Gastroesophageal sphincter (tissue), 4 donors: ENCODE measurements around the gene IFT81. TPM values are rescaled to one million over a fixed set of nuclear protein-coding genes. Genes with fewer than 3 reads are reported as not detected.
A peak's percentile ranks its signal among the peaks of the same experiment; 100 is the strongest.

Source experiments
- ATAC-seq: fragments of 150-250 bp; one replicate; pipeline ENCODE4 v1.9.1; 2016; ENCODE audit warnings: mild to moderate bottlenecking, moderate library complexity
- H3K27ac ChIP-seq, 4 donors: fragments of 200-600 bp; sonication (generic) in 3 of 4; 1 replicate in 3 of 4; 2 replicates in 1 of 4; pipeline ENCODE4 v1.5.1; 2016 to 2019
- H3K27me3 ChIP-seq: fragments of 200-600 bp; sonication (generic); one replicate; pipeline ENCODE4 v1.5.1; 2019
- H3K36me3 ChIP-seq, 2 donors: fragments of 200-600 bp; sonication (generic); one replicate each; pipeline ENCODE4 v1.5.1; 2019; ENCODE audit warnings: control low read depth in 1 of 2
- H3K4me1 ChIP-seq, 3 donors: fragments of 200-600 bp; sonication (generic); 1 replicate in 2 of 3; 2 replicates in 1 of 3; pipeline ENCODE4 v1.5.1; 2016 to 2019; ENCODE audit warnings: control low read depth in 2 of 3
- H3K4me3 ChIP-seq, 2 donors: fragments of 200-600 bp; sonication (generic); one replicate each; pipeline ENCODE4 v1.5.1; 2019; ENCODE audit warnings: mild to moderate bottlenecking in 1 of 2, moderate library complexity in 1 of 2
- H3K9me3 ChIP-seq, 3 donors: fragments of 200-600 bp; sonication (generic); one replicate each; pipeline ENCODE4 v1.5.1; 2017 to 2019; ENCODE audit warnings: control low read depth in 2 of 3
- CTCF ChIP-seq, 4 experiments: fragments of 200-600 bp in 2 of 4; fragments of 450-650 bp in 2 of 4; sonication (generic) in 1 of 4; IDR thresholded peaks; one replicate each; pipeline ENCODE4 v1.5.1; 2017 to 2019; ENCODE audit warnings: antibody characterized with exemption in 4 of 4, mild to moderate bottlenecking in 2 of 4, moderate library complexity in 2 of 4
- EP300 ChIP-seq: sonication (generic); formaldehyde crosslinking; IDR thresholded peaks from one replicate; pipeline ENCODE4 v1.6.1; 2017; ENCODE audit warnings: antibody characterized with exemption, mild to moderate bottlenecking
- POLR2A ChIP-seq, 2 donors: fragments of 450-650 bp; IDR thresholded peaks; one replicate each; pipeline ENCODE4 v1.6.1; 2017; ENCODE audit warnings: antibody characterized with exemption in 2 of 2, mild to moderate bottlenecking in 2 of 2, moderate library complexity in 1 of 2
- POLR2AphosphoS5 ChIP-seq: sonication (generic); formaldehyde crosslinking; IDR thresholded peaks from one replicate; pipeline ENCODE4 v1.6.1; 2017; ENCODE audit warnings: antibody characterized with exemption
- WGBS, 2 donors: methylation state at CpG; one replicate each; pipeline ENCODE4 v1.1.5; 2018; ENCODE audit warnings: low coverage in 1 of 2; 5-methylcytosine and 5-hydroxymethylcytosine counted together
- total RNA-seq, 4 donors: library from RNA; depleted of rRNA; stranded (reverse); fragments of >200 nt; gene quantifications; one replicate each; pipeline ENCODE4 v1.1.0, GENCODE V29; 2016

The IFT81 gene
- total RNA-seq, 4 donors from 2014 or later: 16.0 to 40.0 (median 20.7) TPM

GRCh38 chr12:110244372-110244771 is 120.2 kb downstream of the IFT81 start:
- Histone ChIP-seq H3K9me3 (no peaks in the 10 kb centered on the region), H3K4me3 (no peak overlapping the region), H3K27me3 (no peaks in the 10 kb centered on the region), H3K4me1 (peaks cover 0 to 33% (median 18%) of the 10 kb centered on the region in 3 donors), H3K27ac (no peak overlapping the region), H3K36me3 (peaks cover 0 to 20% of the 10 kb centered on the region in 2 donors)
- 93 to 95% methylated on average over 3 to 11 of the region's 12 CpGs for WGBS, 2 donors
- ATAC-seq: no peak
- TF ChIP-seq EP300: no peak
- no peak for TF ChIP-seq POLR2AphosphoS5
- no peak for TF ChIP-seq POLR2A (IDR thresholded peaks at IDR 0.05)
- no peak for TF ChIP-seq CTCF (IDR thresholded peaks at IDR 0.05)

GRCh38 chr12:110244829-110245228 is 120.7 kb downstream of the IFT81 start:
- Histone ChIP-seq H3K9me3 (no peaks in the 10 kb centered on the region), H3K36me3 (peaks cover 0 to 20% of the 10 kb centered on the region in 2 donors), H3K4me1 (peaks cover 0 to 38% (median 23%) of the 10 kb centered on the region in 3 donors), H3K27me3 (no peaks in the 10 kb centered on the region), H3K4me3 (no peak overlapping the region), H3K27ac (no peak overlapping the region)
- no peak for ATAC-seq
- no peak for TF ChIP-seq EP300
- no peak for TF ChIP-seq CTCF (IDR thresholded peaks at IDR 0.05)
- TF ChIP-seq POLR2A (IDR thresholded peaks at IDR 0.05): no peak
- no peak for TF ChIP-seq POLR2AphosphoS5
- 78 to 100% methylated on average over 1 to 6 of the region's 8 CpGs for WGBS, 2 donors

- H3K36me3 ChIP-seq: peaks cover 0 to 20% of the 10 kb centered on the region in 2 donors
- H3K27me3 ChIP-seq: no peaks in the 10 kb centered on the region
- TF ChIP-seq EP300 (no peak), CTCF (IDR thresholded peaks at IDR 0.05) (peak in 1 of 4 experiments; percentile 11), POLR2A (IDR thresholded peaks at IDR 0.05) (no peak), POLR2AphosphoS5 (no peak)
- no peak overlapping the region for H3K4me3 ChIP-seq
- WGBS, 2 donors: 71 to 79% methylated on average over 3 of the region's 3 CpGs
- ATAC-seq: no peak
- H3K27ac ChIP-seq: peak overlapping the region in 3 of 4 donors; percentile 84 to 88 (median 85)
- peaks cover 0 to 43% (median 24%) of the 10 kb centered on the region in 3 donors for H3K4me1 ChIP-seq
- no peaks in the 10 kb centered on the region for H3K9me3 ChIP-seq
Observed at GRCh38 chr12:110245369-110245772, 121.2 kb downstream of the IFT81 start.

- H3K9me3 ChIP-seq: no peaks in the 10 kb centered on the region
- H3K27ac ChIP-seq: peak overlapping the region; percentile 45 to 88 (median 84)
- peaks cover 0 to 47% (median 24%) of the 10 kb centered on the region in 3 donors for H3K4me1 ChIP-seq
- WGBS, 2 donors: 45 to 56% methylated on average over 3 to 4 of the region's 4 CpGs
- TF ChIP-seq CTCF (IDR thresholded peaks at IDR 0.05): no peak
- no peak for TF ChIP-seq POLR2AphosphoS5
- TF ChIP-seq EP300: no peak
- TF ChIP-seq POLR2A (IDR thresholded peaks at IDR 0.05): no peak
- H3K27me3 ChIP-seq: no peaks in the 10 kb centered on the region
- H3K4me3 ChIP-seq: no peak overlapping the region
- H3K36me3 ChIP-seq: peaks cover 0 to 20% of the 10 kb centered on the region in 2 donors
- ATAC-seq: no peak
Observed at GRCh38 chr12:110246636-110247339, 122.6 kb downstream of the IFT81 start.
